K562 (cell line): ENCODE measurements around the gene NLGN2. TPM values are rescaled to one million over a fixed set of nuclear protein-coding genes. Genes with fewer than 3 reads are reported as not detected.

Experiments
- ATAC-seq: fragments of 200-7000 bp; cut with Tn5 transposase; 3 replicates; pipeline ENCODE4 v1.9.1; 2020; ENCODE audit warnings: moderate library complexity
- BruUV-seq: library from RNA; stranded (reverse); fragments of 400-500 nt; replicated peaks from 2 replicates; lab custom pipeline; 2021; lab: Mats Ljungman, UMichigan
- CTCF ChIA-PET: fragments of 300-600 bp; formaldehyde crosslinking; extraction: SDS; loops from one replicate; lab custom pipeline; 2021; ENCODE audit warnings: low intra/inter-chr PET ratio; lab: Yijun Ruan, JAX
- POLR2A ChIA-PET: fragments of 300-600, 350-650 bp; sonication (Branson Sonifier 250); formaldehyde crosslinking; extraction: SDS; loops from one replicate; lab custom pipeline; 2021; ENCODE audit warnings: antibody characterized with exemption, inconsistent platforms; lab: Yijun Ruan, JAX
- DNase-seq, 4 experiments: peaks; one replicate each; pipeline versions ENCODE4 v3.0.0 to v3.0.0-alpha.2; 2011 to 2018; ENCODE audit warnings: low spot score in 3 of 4, mixed read lengths in 3 of 4; ENCODE audit errors: extremely low read depth in 1 of 4
- FAIRE-seq: peaks from 2 replicates; lab custom pipeline; 2011; peaks lifted over from hg19 to GRCh38; lab: Jason Lieb, UNC
- H2AFZ ChIP-seq: 2 replicates; pipeline ENCODE4 v1.6.0; 2011; ENCODE audit warnings: low read depth, low read length, control low read depth, inconsistent platforms
- H3K27ac ChIP-seq: fragments of 200-600 bp; 3 replicates; pipeline ENCODE4 v1.8.0; 2011; ENCODE audit warnings: low read depth, mild to moderate bottlenecking, control low read depth, inconsistent platforms, low read length, moderate library complexity, mixed read lengths; ENCODE audit errors: extremely low read depth
- H3K27me3 ChIP-seq, 2 experiments: fragments of 300-600 bp in 1 of 2; 2 replicates in 1 of 2; 3 replicates in 1 of 2; pipeline versions ENCODE4 v1.6.0 to v1.8.0; 2011; ENCODE audit warnings: inconsistent platforms in 2 of 2, low read length in 2 of 2, mild to moderate bottlenecking in 1 of 2, mixed read lengths in 1 of 2, moderate library complexity in 1 of 2; ENCODE audit not compliant: control insufficient read depth in 2 of 2, insufficient read depth in 2 of 2
- H3K36me3 ChIP-seq: fragments of 300-600 bp; 3 replicates; pipeline ENCODE4 v1.8.0; 2011; ENCODE audit warnings: mild to moderate bottlenecking, low read length, inconsistent platforms; ENCODE audit not compliant: control insufficient read depth, insufficient read depth
- H3K4me1 ChIP-seq, 2 experiments: fragments of 200-600 bp in 1 of 2; replicated peaks in 1 of 2; 2 replicates in 1 of 2; 3 replicates in 1 of 2; pipeline versions ENCODE4 v1.5.1 to v1.8.0; 2011; ENCODE audit warnings: inconsistent platforms in 2 of 2, low read length in 2 of 2, mild to moderate bottlenecking in 1 of 2, mixed read lengths in 1 of 2, moderate library complexity in 1 of 2; ENCODE audit not compliant: control insufficient read depth in 2 of 2, insufficient read depth in 2 of 2
- H3K4me2 ChIP-seq: 2 replicates; pipeline ENCODE4 v1.6.1; 2011; ENCODE audit warnings: low read length, control low read depth, inconsistent platforms, mixed read lengths; ENCODE audit not compliant: insufficient read depth
- H3K4me3 ChIP-seq: fragments of 200-600 bp; sonication (generic), shearing (Covaris generic); 2 replicates; pipeline ENCODE4 v1.5.1; 2016; ENCODE audit warnings: control low read depth, inconsistent platforms
- H3K79me2 ChIP-seq: fragments of 200-600 bp; 3 replicates; pipeline ENCODE4 v1.8.0; 2011; ENCODE audit warnings: low read length, inconsistent platforms; ENCODE audit not compliant: control insufficient read depth, insufficient read depth
- H3K9ac ChIP-seq, 2 experiments: 2 replicates each; pipeline versions ENCODE4 v1.6.0 to v1.6.1; 2011; ENCODE audit warnings: low read depth in 2 of 2, low read length in 2 of 2, control low read depth in 1 of 2, inconsistent platforms in 1 of 2, mild to moderate bottlenecking in 1 of 2, mixed read lengths in 1 of 2; ENCODE audit not compliant: insufficient read depth in 1 of 2
- H3K9me1 ChIP-seq: one replicate; pipeline ENCODE4 v1.6.0; 2011; ENCODE audit warnings: inconsistent platforms, mild to moderate bottlenecking, low read length, moderate library complexity; ENCODE audit not compliant: control insufficient read depth, insufficient read depth
- H3K9me3 ChIP-seq: replicated peaks from 2 replicates; pipeline ENCODE4 v1.5.1; 2011; ENCODE audit warnings: low read depth, low read length, inconsistent platforms; ENCODE audit not compliant: control insufficient read depth, insufficient read depth
- H4K20me1 ChIP-seq: replicated peaks from 2 replicates; pipeline ENCODE4 v1.6.1; 2011; ENCODE audit warnings: low read length, inconsistent platforms, mixed read lengths; ENCODE audit not compliant: control insufficient read depth, insufficient read depth
- E2F6 ChIP-seq, 2 experiments: IDR thresholded peaks; 2 replicates each; pipeline ENCODE4 v1.6.1; 2011; ENCODE audit warnings: borderline replicate concordance in 1 of 2, control low read depth in 1 of 2, low read depth in 1 of 2, low read length in 1 of 2, mild to moderate bottlenecking in 1 of 2, mixed read lengths in 1 of 2, moderate library complexity in 1 of 2; ENCODE audit not compliant: insufficient read depth in 1 of 2, insufficient read length in 1 of 2, poor library complexity in 1 of 2, severe bottlenecking in 1 of 2; ENCODE audit errors: extremely low read depth in 1 of 2
- ESRRA ChIP-seq: fragments of 450-650 bp; IDR thresholded peaks from 2 replicates; pipeline ENCODE4 v1.6.1; 2014; ENCODE audit warnings: low read depth, mild to moderate bottlenecking, moderate library complexity, borderline replicate concordance
- KDM5B ChIP-seq: fragments of 200-600 bp; sonication (generic); IDR thresholded peaks from 2 replicates; pipeline ENCODE4 v1.6.1; 2012; ENCODE audit warnings: low read depth, mild to moderate bottlenecking, moderate library complexity, low read length, control low read depth, inconsistent platforms; ENCODE audit not compliant: insufficient replicate concordance
- KLF1 ChIP-seq: fragments of 450-650 bp; IDR thresholded peaks from 2 replicates; pipeline ENCODE4 v1.6.1; 2016; ENCODE audit warnings: missing genetic modification characterization, missing compliant biosample characterization
- MCM5 ChIP-seq: fragments of 450-650 bp; IDR thresholded peaks from 2 replicates; pipeline ENCODE4 v1.6.1; 2016; ENCODE audit warnings: low read depth
- NR4A1 ChIP-seq, 2 experiments: fragments of 250-450 bp in 1 of 2; fragments of 450-650 bp in 1 of 2; sonication (Bioruptor Pico) in 1 of 2; IDR thresholded peaks; 2 replicates each; pipeline versions ENCODE4 v1.4.0 to v1.6.1; 2016 to 2020; ENCODE audit warnings: mild to moderate bottlenecking in 2 of 2, missing compliant biosample characterization in 1 of 2, missing genetic modification characterization in 1 of 2, moderate library complexity in 1 of 2
- PATZ1 ChIP-seq: fragments of 250-450 bp; sonication (Bioruptor Pico); IDR thresholded peaks from 2 replicates; pipeline ENCODE4 v1.5.0; 2020; ENCODE audit warnings: mild to moderate bottlenecking, borderline replicate concordance
- RBM39 ChIP-seq: fragments of 200-400 bp; formaldehyde crosslinking; optimal IDR thresholded peaks from 2 replicates; pipeline ENCODE3; 2018; ENCODE audit warnings: low read depth, low read length
- SMC3 ChIP-seq: conservative IDR thresholded peaks from 2 replicates; pipeline ENCODE4 v1.6.1; 2011; ENCODE audit warnings: low read depth, low read length, improper control_type of control experiment; ENCODE audit not compliant: insufficient read depth
- TAF1 ChIP-seq: IDR thresholded peaks from 2 replicates; pipeline ENCODE4 v1.6.1; 2011; ENCODE audit warnings: mild to moderate bottlenecking, low read length, moderate library complexity; ENCODE audit not compliant: insufficient read depth, control insufficient read depth, severe bottlenecking; ENCODE audit errors: extremely low read depth
- TEAD4 ChIP-seq, 2 experiments: sonication (generic) in 1 of 2; formaldehyde crosslinking in 1 of 2; IDR thresholded peaks; 2 replicates each; pipeline versions ENCODE4 v1.6.1 to v1.8.0; 2012 to 2022; ENCODE audit warnings: borderline replicate concordance in 1 of 2, inconsistent platforms in 1 of 2, low read length in 1 of 2, mild to moderate bottlenecking in 1 of 2, missing genetic modification reagents in 1 of 2
- ZHX1 ChIP-seq: fragments of 150-350 bp; conservative IDR thresholded peaks from 2 replicates; pipeline ENCODE4 v1.6.1; 2014; ENCODE audit warnings: low read length
- ZNF57 ChIP-seq: fragments of 450-650 bp; formaldehyde crosslinking; IDR thresholded peaks from 2 replicates; pipeline ENCODE4 v1.4.0; 2020; ENCODE audit warnings: mild to moderate bottlenecking, moderate library complexity
- ZNF707 ChIP-seq: fragments of 250-450 bp; sonication (Bioruptor Pico); conservative IDR thresholded peaks from 2 replicates; pipeline ENCODE4 v1.8.0; 2022; ENCODE audit warnings: inconsistent platforms, mild to moderate bottlenecking, moderate library complexity
- WGBS: fragments of 100-300 bp; shearing (Covaris generic); methylation state at CpG from one replicate; pipeline ENCODE4 v1.1.6; 2016; ENCODE audit warnings: low coverage, mixed read lengths; ENCODE audit not compliant: insufficient coverage; ENCODE audit errors: missing lambda C conversion rate; 5-methylcytosine and 5-hydroxymethylcytosine counted together
- in situ Hi-C: fragments of 300-500 bp; cut with MboI; formaldehyde crosslinking; loops from 4 replicates; pipeline ENCODE4 v1.15.0; 2018; ENCODE audit warnings: inconsistent platforms, mixed read lengths
- intact Hi-C: fragments of 100-400 bp; cut with micrococcal nuclease; formaldehyde crosslinking; loops from 2 replicates; pipeline ENCODE4 v1.14.2; 2022
- polyA plus RNA-seq, 8 experiments: library from polyadenylated mRNA; depleted of rRNA in 4 of 8; stranded (reverse) in 5 of 8; unstranded in 3 of 8; fragments of >200 nt; fragmentation: Nextera tagmentation in 2 of 8; fragmentation: Illumina TruSeq in 1 of 8; extraction: Ambion mirVana in 2 of 8; extraction: Trizol in 1 of 8; gene quantifications; 2 replicates each; pipeline versions ENCODE4 v1.2.1 to v1.2.3, GENCODE V29; 2011 to 2014; ENCODE audit warnings: inconsistent platforms in 1 of 8, missing spikeins in 1 of 8
- total RNA-seq, 7 experiments: library from RNA; depleted of rRNA in 6 of 7; stranded (reverse); fragments of >200 nt in 6 of 7; fragmentation: Illumina TruSeq in 2 of 7; extraction: Trizol in 2 of 7; gene quantifications; 2 replicates each; pipeline versions ENCODE4 v1.2.1 to v1.2.3, GENCODE V29; 2011 to 2021; ENCODE audit warnings: low replicate concordance in 1 of 7

NLGN2 gene
- total and polyA plus RNA-seq, 9 of the 15 experiments (the other 6 are each of a cell fraction or from before 2014, with no cell fraction given), result 0.11 to 7.8 (median 0.77) TPM

- Histone ChIP-seq H3K36me3 (0 out of 3 replicates have a peak, but pooled peaks cover 3% of the 10 kb centered on the region), H3K9me3 (no peaks in the 10 kb centered on the region), H3K4me3 (no peak overlapping the region), H2AFZ (no peak overlapping the region), H3K27ac (no peak overlapping the region), H4K20me1 (no peaks in the 10 kb centered on the region), H3K9me1 (no peaks in the 10 kb centered on the region), H3K27me3 (no peaks in the 10 kb centered on the region), H3K9ac (no peak overlapping the region; a peak in 1 of 4 replicates), H3K4me1 (peaks cover 0 to 16% of the 10 kb centered on the region in 2 experiments; a peak in 2 of 5 replicates), H3K4me2 (no peak overlapping the region), H3K79me2 (no peaks in the 10 kb centered on the region)
- no peak for ATAC-seq
- no peak for FAIRE-seq
- intact Hi-C loops (no loop called here), in situ Hi-C loops (no loop called here)
- no TSS peak for BruUV-seq
- no peak for DNase-seq
- CTCF ChIA-PET, result no interaction called here
- WGBS, result 80% methylated on average over 6 of the region's 8 CpGs
- POLR2A ChIA-PET, result no interaction called here
- TF ChIP-seq ZNF707 (no peak), PATZ1 (CRISPR knock-in tag) (no peak), KDM5B (no peak), RBM39 (no peak), E2F6 (IDR thresholded peaks at IDR 0.05; ENCODE audit: borderline replicate concordance in 1 of 2, extremely low read depth in 1 of 2, insufficient read depth in 1 of 2, insufficient read length in 1 of 2, low read depth in 1 of 2, low read length in 1 of 2, poor library complexity in 1 of 2, severe bottlenecking in 1 of 2) (no peak), KLF1 (tag) (no peak), NR4A1 (CRISPR knock-in tag; IDR thresholded peaks at IDR 0.05) (no peak), NR4A1 (tag; IDR thresholded peaks at IDR 0.05) (no peak), ZHX1 (no peak), ZNF57 (CRISPR knock-in tag) (no peak), TEAD4 (IDR thresholded peaks at IDR 0.05; ENCODE audit: low read length) (no peak), TEAD4 (CRISPR knock-in tag; IDR thresholded peaks at IDR 0.05; ENCODE audit: borderline replicate concordance) (no peak), SMC3 (no peak), MCM5 (no peak), TAF1 (no peak), ESRRA (no peak)
These were observed 3.7 kb downstream of the NLGN2 start for GRCh38 chr17:7411427-7411750.
